Spleen (tissue), 7 donors: ENCODE data around the gene PTPRT.

Experiments
- CTCF ChIP-seq, 11 experiments: fragments of 200-600 bp in 7 of 11; fragments of 450-650 bp in 4 of 11; sonication (generic) in 4 of 11; IDR thresholded peaks in 8 of 11; conservative IDR thresholded peaks in 3 of 11; 1 replicate in 7 of 11; 2 replicates in 4 of 11; pipeline versions ENCODE4 v1.4.0 to v1.8.0; 2016 to 2021; ENCODE audit warnings: antibody characterized with exemption in 11 of 11, inconsistent platforms in 4 of 11, mild to moderate bottlenecking in 1 of 11
- POLR2A ChIP-seq, 3 donors: fragments of 450-650 bp; IDR thresholded peaks; one replicate each; pipeline ENCODE4 v1.5.1; 2017; ENCODE audit warnings: antibody characterized with exemption in 3 of 3, mild to moderate bottlenecking in 1 of 3
- POLR2AphosphoS5 ChIP-seq, 3 donors: sonication (generic); formaldehyde crosslinking; IDR thresholded peaks; one replicate each; pipeline ENCODE4 v1.5.1; 2017; ENCODE audit warnings: antibody characterized with exemption in 3 of 3
- donor health status: DM: no; HTN: no; CAD: no; lungs with moderate emphysema.
- donor health status: DM: no; HTN: no; CAD: no.
- donor health status: DM: no; HTN: no; CAD: no.

- no peak for TF ChIP-seq CTCF (IDR thresholded peaks at IDR 0.05 in 8 of 11, conservative IDR thresholded peaks at IDR 0.05 in 3 of 11)
- no peak for TF ChIP-seq POLR2A (IDR thresholded peaks at IDR 0.05)
- no peak for TF ChIP-seq POLR2AphosphoS5 (IDR thresholded peaks at IDR 0.05)
Measured at GRCh38 chr20:42549496-42549895, 640.2 kb downstream of the PTPRT start.
